GM12892 (cell line): ENCODE results near the gene SMNDC1.

Experiments
- DNase-seq: peaks from one replicate; pipeline ENCODE4 v3.0.0; 2011; ENCODE audit not compliant: insufficient read length
- FAIRE-seq: peaks from 2 replicates; lab custom pipeline; 2011; peaks lifted over from hg19 to GRCh38; lab: Jason Lieb, UNC
- POLR2A ChIP-seq: IDR thresholded peaks from 2 replicates; pipeline ENCODE4 v1.6.1; 2011; ENCODE audit warnings: low read depth, low read length, control low read depth
- POLR2AphosphoS5 ChIP-seq: IDR thresholded peaks from 2 replicates; pipeline ENCODE4 v1.6.1; 2011; ENCODE audit warnings: low read depth, low read length, control low read depth
- TAF1 ChIP-seq: IDR thresholded peaks from 2 replicates; pipeline ENCODE4 v1.6.1; 2011; ENCODE audit warnings: low read depth, mild to moderate bottlenecking, control low read depth, low read length, borderline replicate concordance

The SMNDC1 gene

GRCh38 chr10:110324805-110325280, 20.1 kb upstream of the SMNDC1 start:
- DNase-seq, result no peak
- TF ChIP-seq POLR2AphosphoS5 (no peak), POLR2A (no peak), TAF1 (no peak)
- FAIRE-seq, result no peak

DNA sequence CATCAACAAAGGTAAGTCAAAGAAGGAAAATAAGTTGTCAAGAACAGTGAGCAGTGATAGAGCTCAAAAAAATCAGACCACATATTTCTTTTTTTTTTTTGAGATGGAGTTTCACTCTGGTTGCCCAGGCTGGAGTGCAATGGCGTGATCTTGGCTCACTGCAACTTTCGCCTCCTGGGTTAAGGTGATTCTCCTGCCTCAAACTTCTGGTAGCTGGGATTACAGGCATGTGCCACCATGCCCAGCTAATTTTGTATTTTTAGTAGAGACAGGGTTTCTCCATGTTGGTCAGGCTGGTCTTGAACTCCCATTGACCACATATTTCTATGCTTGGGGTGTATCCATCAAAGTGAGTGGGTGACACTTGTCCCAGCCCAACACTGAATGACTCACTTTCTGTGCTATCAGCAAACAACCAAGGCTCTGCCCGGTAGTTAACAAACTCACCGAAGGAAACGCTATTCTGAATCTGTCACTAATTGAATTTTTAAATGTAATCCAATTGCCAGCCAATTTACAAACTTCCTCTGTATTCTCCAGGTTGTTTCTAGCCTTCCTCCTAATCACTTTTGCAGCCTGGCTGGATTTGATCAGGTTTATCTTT, 19.6 kb upstream of the SMNDC1 start:
- DNase-seq, result no peak
- peak; percentile 56 for FAIRE-seq
- no peak for TF ChIP-seq POLR2A
- TF ChIP-seq POLR2AphosphoS5, result no peak
- TF ChIP-seq TAF1, result no peak

GRCh38 chr10:110323503-110323902, 18.8 kb upstream of the SMNDC1 start:
- FAIRE-seq (peak; percentile 62), DNase-seq (no peak)
- no peak for TF ChIP-seq POLR2AphosphoS5
- TF ChIP-seq POLR2A, result no peak
- TF ChIP-seq TAF1, result no peak

DNA sequence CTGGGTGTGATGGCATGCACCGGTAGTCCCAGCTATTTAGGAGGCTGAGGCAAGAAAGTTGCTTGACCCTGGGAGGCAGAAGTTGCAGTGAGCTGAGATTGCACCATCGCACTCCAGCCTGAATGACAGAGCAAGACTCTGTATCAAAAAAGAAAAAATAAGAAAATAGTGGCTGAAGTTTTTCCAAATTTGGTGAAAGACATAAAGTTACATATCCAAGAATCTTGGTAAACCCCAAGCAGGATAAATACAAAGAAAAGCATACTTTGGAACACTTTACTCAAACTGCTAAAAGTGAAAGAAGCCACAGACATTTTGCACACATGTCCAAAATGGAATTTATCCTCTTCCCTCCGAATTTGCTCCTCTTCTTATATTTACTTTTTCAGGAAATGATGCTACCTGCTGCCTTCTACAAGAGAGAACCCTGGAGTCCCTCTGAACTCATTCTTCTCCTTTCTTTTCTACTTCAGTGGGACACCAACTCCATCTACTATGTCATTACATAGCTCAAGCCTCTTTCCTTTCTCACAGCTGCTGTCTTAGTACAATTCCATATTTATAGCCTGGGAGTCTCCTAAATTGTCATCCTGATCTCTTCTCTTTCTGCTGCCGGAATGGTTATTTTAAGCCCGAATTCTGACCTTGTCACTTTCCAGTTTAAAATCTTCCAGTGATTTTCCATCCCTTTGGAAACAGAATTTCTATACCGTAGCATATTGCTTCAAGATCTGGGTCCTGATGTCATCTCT, 17.3 kb upstream of the SMNDC1 start:
- peak; percentile 27 for FAIRE-seq
- no peak for TF ChIP-seq TAF1
- TF ChIP-seq POLR2AphosphoS5, result no peak
- no peak for TF ChIP-seq POLR2A
- DNase-seq, result no peak

DNA sequence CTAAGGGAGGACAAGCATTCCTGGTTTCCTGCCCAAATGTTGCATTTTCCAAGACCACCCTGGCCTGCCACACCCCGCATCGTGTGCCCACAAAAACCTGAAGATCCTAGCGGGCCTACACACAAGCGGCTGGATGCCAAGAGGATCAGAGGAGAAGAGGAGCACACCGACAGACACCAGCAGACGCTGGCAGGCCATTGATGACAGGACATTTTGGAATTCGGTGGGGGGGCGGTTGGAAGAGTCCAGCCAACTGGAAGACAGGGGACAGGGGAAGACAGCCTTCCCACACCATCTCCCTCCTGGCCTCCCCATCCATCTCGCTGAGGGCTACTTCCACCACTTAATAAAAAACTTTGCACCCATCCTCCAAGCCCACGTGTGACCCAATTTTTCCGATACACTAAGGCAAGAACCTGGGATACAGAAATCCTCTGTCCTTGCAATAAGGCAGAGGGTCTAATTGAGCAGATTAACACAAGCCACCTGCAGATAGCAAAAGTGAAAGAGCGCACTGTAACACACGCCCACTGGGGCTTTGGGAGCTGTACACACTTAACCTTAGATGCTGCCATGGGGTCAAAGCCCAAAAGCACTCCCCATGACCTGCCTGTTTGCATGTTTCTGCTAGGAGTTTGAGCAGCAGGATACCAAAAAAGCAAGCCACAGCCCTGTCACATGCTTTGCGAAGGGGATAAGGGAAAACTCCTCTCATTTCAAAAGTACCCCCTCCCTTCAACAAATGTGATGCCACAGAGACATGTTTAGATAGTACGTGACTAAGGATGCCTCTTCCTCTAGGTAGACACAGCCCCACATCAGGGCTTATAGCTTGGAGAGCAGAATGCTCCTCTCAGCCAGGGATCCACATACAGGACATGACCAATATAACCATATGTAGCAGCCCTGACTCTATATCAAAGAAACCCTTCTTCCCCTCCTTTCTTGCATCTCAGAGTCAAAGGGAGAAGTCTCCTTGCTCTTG, 13.4 kb upstream of the SMNDC1 start:
- no peak for DNase-seq
- FAIRE-seq, result peak; percentile 51
- TF ChIP-seq TAF1 (no peak), POLR2A (no peak), POLR2AphosphoS5 (no peak)

DNA sequence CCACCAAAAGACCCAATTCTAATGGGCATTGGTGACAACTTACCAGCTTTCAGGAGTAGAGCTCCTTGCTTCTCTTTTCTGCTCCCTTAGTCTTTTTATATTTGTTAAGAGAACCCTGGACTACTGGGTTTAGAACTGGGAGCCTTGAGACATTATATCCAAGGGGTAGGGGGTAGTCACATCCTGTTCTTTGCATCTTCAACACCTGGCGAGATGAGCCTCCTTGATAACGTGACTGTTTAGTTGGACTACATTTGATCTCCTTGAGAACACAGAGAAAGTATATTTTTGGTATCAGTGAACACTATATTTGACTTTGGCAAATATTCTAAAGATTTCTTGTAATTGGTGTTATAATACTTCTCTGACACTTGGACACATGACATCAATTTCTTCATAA, 9.0 kb upstream of the SMNDC1 start:
- FAIRE-seq (no peak), DNase-seq (no peak)
- TF ChIP-seq POLR2A (no peak), TAF1 (no peak), POLR2AphosphoS5 (no peak)

GRCh38 chr10:110312206-110312605, 7.5 kb upstream of the SMNDC1 start:
- TF ChIP-seq POLR2A, result no peak
- TF ChIP-seq POLR2AphosphoS5, result no peak
- no peak for TF ChIP-seq TAF1
- FAIRE-seq, result no peak
- no peak for DNase-seq

- no peak for DNase-seq
- FAIRE-seq, result peak; percentile 71
- TF ChIP-seq POLR2AphosphoS5 (no peak), TAF1 (no peak), POLR2A (no peak)
Observed at GRCh38 chr10:110311357-110311949, 6.7 kb upstream of the SMNDC1 start.

- FAIRE-seq (no peak), DNase-seq (no peak)
- TF ChIP-seq POLR2AphosphoS5, result no peak
- TF ChIP-seq POLR2A, result no peak
- no peak for TF ChIP-seq TAF1
Observed at GRCh38 chr10:110310741-110311140, 6.0 kb upstream of the SMNDC1 start.

- DNase-seq (no peak), FAIRE-seq (no peak)
- TF ChIP-seq POLR2A (no peak), TAF1 (no peak), POLR2AphosphoS5 (no peak)
Observed at GRCh38 chr10:110307805-110308204, 3.1 kb upstream of the SMNDC1 start.

DNA sequence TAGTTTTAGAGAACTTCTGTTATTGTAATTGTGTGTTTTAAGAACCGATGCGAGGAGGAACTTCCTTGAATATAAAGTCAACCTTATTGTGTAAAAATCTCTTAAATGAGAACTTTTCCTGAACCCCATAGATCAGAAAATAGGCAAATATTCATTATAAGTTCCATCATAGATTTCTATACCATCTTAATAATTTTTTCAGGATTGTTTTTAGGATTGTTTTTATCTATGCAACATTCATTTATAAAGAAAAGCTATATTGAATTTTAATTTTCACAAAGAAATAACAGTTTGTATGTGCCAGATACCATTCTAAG, 1.7 kb upstream of the SMNDC1 start:
- DNase-seq (no peak), FAIRE-seq (no peak)
- TF ChIP-seq TAF1 (no peak), POLR2AphosphoS5 (no peak), POLR2A (no peak)
